Measurements from ENCODE around the gene GNAZ. TPM values are rescaled to one million over a fixed set of nuclear protein-coding genes. Genes with fewer than 3 reads are reported as not detected.

The GNAZ gene
- total RNA-seq, 8 experiments from 2014 or later, result 3.5 to 47.0 (median 35.9) TPM

- no peak overlapping the region for H3K4me3 ChIP-seq
- peak overlapping the region in 1 of 2 donors; percentile 74 for H3K27ac ChIP-seq
- peak in 1 of 8 experiments; percentile 64 for ATAC-seq (replicated peaks in 6 of 8)
- WGBS, 10 experiments, result 68 to 100% (median 88%) methylated on average over 1 to 5 of the region's 18 CpGs; no CpG with 5 or more reads in 6 of the 10 experiments
- in situ Hi-C loops (cut with MboI; ENCODE audit: low pct_unique_long_range_greater_than_20kb in 2 of 9, low sequenced_read_pairs in 9 of 9, unreplicated experiment in 9 of 9), result no loop called here
- H3K4me1 ChIP-seq (replicated peaks in 1 of 2), result peaks cover 30 to 34% of the 10 kb centered on the region in 2 donors
Measured at GRCh38 chr22:23113847-23114720, 43.8 kb downstream of the GNAZ start.

GRCh38 chr22:23114721-23115020 lies 44.4 kb downstream of the GNAZ start:
- Histone ChIP-seq H3K4me3 (no peak overlapping the region), H3K4me1 (replicated peaks in 1 of 2) (peaks cover 26 to 29% of the 10 kb centered on the region in 2 donors), H3K27ac (peak overlapping the region in 1 of 2 donors; percentile 74)
- no peak for ATAC-seq (replicated peaks in 6 of 8)
- WGBS, 10 experiments, result 100% methylated on average over 2 of the region's 2 CpGs; no CpG with 5 or more reads in 9 of the 10 experiments
- in situ Hi-C loops (cut with MboI; ENCODE audit: low pct_unique_long_range_greater_than_20kb in 2 of 9, low sequenced_read_pairs in 9 of 9, unreplicated experiment in 9 of 9), result no loop called here

- H3K4me1 ChIP-seq (replicated peaks in 1 of 2), result peaks cover 19 to 22% of the 10 kb centered on the region in 2 donors
- in situ Hi-C loops (cut with MboI; ENCODE audit: low pct_unique_long_range_greater_than_20kb in 2 of 9, low sequenced_read_pairs in 9 of 9, unreplicated experiment in 9 of 9), result no loop called here
- 20 to 100% (median 90%) methylated on average over 1 to 5 of the region's 7 CpGs; no CpG with 5 or more reads in 6 of the 10 experiments for WGBS, 10 experiments
- H3K4me3 ChIP-seq, result no peak overlapping the region
- ATAC-seq (replicated peaks in 6 of 8), result no peak
- H3K27ac ChIP-seq, result peak overlapping the region; percentile 43 to 76
Measured at GRCh38 chr22:23115369-23115768, 45.0 kb downstream of the GNAZ start.

- Histone ChIP-seq H3K4me1 (replicated peaks in 1 of 2) (peaks cover 16 to 19% of the 10 kb centered on the region in 2 donors), H3K4me3 (no peak overlapping the region), H3K27ac (peak overlapping the region; percentile 43 to 76)
- ATAC-seq (replicated peaks in 6 of 8), result no peak
- in situ Hi-C loops (cut with MboI; ENCODE audit: low pct_unique_long_range_greater_than_20kb in 2 of 9, low sequenced_read_pairs in 9 of 9, unreplicated experiment in 9 of 9), result no loop called here
- whole genome bisulfite sequencing, 10 experiments, result 37 to 100% (median 94%) methylated on average over 1 to 5 of the region's 18 CpGs; no CpG with 5 or more reads in 6 of the 10 experiments
Measured at GRCh38 chr22:23115825-23116494, 45.6 kb downstream of the GNAZ start.

GRCh38 chr22:23116506-23117263 lies 46.4 kb downstream of the GNAZ start:
- ATAC-seq (replicated peaks in 6 of 8), result peak in 5 of 8 experiments; percentile 5 to 47 (median 30)
- in situ Hi-C loops (cut with MboI; ENCODE audit: low pct_unique_long_range_greater_than_20kb in 2 of 9, low sequenced_read_pairs in 9 of 9, unreplicated experiment in 9 of 9), result no loop called here
- Histone ChIP-seq H3K27ac (peak overlapping the region; percentile 53 to 76), H3K4me3 (no peak overlapping the region), H3K4me1 (replicated peaks in 1 of 2) (peaks cover 13 to 20% of the 10 kb centered on the region in 2 donors)
- 30 to 80% (median 49%) methylated on average over 1 to 3 of the region's 10 CpGs; no CpG with 5 or more reads in 6 of the 10 experiments for WGBS, 10 experiments

GRCh38 chr22:23117275-23117674 lies 47.0 kb downstream of the GNAZ start:
- no peak for ATAC-seq (replicated peaks in 6 of 8)
- Histone ChIP-seq H3K4me1 (replicated peaks in 1 of 2) (peaks cover 13 to 20% of the 10 kb centered on the region in 2 donors), H3K27ac (peak overlapping the region; percentile 53 to 76), H3K4me3 (no peak overlapping the region)
- 100% methylated on average over 1 to 2 of the region's 10 CpGs; no CpG with 5 or more reads in 6 of the 10 experiments for WGBS, 10 experiments
- in situ Hi-C loops (cut with MboI; ENCODE audit: low pct_unique_long_range_greater_than_20kb in 2 of 9, low sequenced_read_pairs in 9 of 9, unreplicated experiment in 9 of 9), result no loop called here

GRCh38 chr22:23117891-23118646 lies 47.8 kb downstream of the GNAZ start:
- peak in 1 of 8 experiments; percentile 10 for ATAC-seq (replicated peaks in 6 of 8)
- H3K4me1 ChIP-seq (replicated peaks in 1 of 2), result peaks cover 9 to 20% of the 10 kb centered on the region in 2 donors
- WGBS, 10 experiments, result 80 to 100% (median 90%) methylated on average over 1 to 4 of the region's 15 CpGs; no CpG with 5 or more reads in 5 of the 10 experiments
- in situ Hi-C loops (cut with MboI; ENCODE audit: low pct_unique_long_range_greater_than_20kb in 2 of 9, low sequenced_read_pairs in 9 of 9, unreplicated experiment in 9 of 9), result no loop called here
- no peak overlapping the region for H3K4me3 ChIP-seq
- H3K27ac ChIP-seq, result peak overlapping the region; percentile 53 to 76

GRCh38 chr22:23118647-23119493 lies 48.6 kb downstream of the GNAZ start:
- Histone ChIP-seq H3K4me3 (no peak overlapping the region), H3K27ac (peak overlapping the region; percentile 59 to 76), H3K4me1 (replicated peaks in 1 of 2) (peaks cover 9 to 20% of the 10 kb centered on the region in 2 donors)
- in situ Hi-C loops (cut with MboI; ENCODE audit: low pct_unique_long_range_greater_than_20kb in 2 of 9, low sequenced_read_pairs in 9 of 9, unreplicated experiment in 9 of 9), result no loop called here
- 80 to 100% (median 87%) methylated on average over 1 to 2 of the region's 7 CpGs; no CpG with 5 or more reads in 4 of the 10 experiments for WGBS, 10 experiments
- ATAC-seq (replicated peaks in 6 of 8), result no peak

- in situ Hi-C loops (cut with MboI; ENCODE audit: low pct_unique_long_range_greater_than_20kb in 2 of 9, low sequenced_read_pairs in 9 of 9, unreplicated experiment in 9 of 9), result loop anchor here in 3 of 9 experiments (10.0 kb wide), 1 partner anchor 155 kb away; no protein-coding TSS in a partner anchor
Measured at GRCh38 chr22:23119494-23120414, 49.4 kb downstream of the GNAZ start.

GRCh38 chr22:23120415-23120899 lies 50.1 kb downstream of the GNAZ start:
- in situ Hi-C loops (cut with MboI; ENCODE audit: low pct_unique_long_range_greater_than_20kb in 2 of 9, low sequenced_read_pairs in 9 of 9, unreplicated experiment in 9 of 9), result loop anchor here in 3 of 9 experiments (10.0 kb wide), 1 partner anchor 156 kb away; no protein-coding TSS in a partner anchor
- no peak for ATAC-seq (replicated peaks in 6 of 8)
- Histone ChIP-seq H3K4me1 (replicated peaks in 1 of 2) (peaks cover 9 to 20% of the 10 kb centered on the region in 2 donors), H3K27ac (peak overlapping the region; percentile 46 to 59), H3K4me3 (no peak overlapping the region)
- WGBS, 10 experiments, result 33 to 100% (median 80%) methylated on average over 1 to 5 of the region's 7 CpGs; no CpG with 5 or more reads in 4 of the 10 experiments

More at GRCh38 chr22:23119494-23120414, 49.4 kb downstream of the GNAZ start:
- Histone ChIP-seq H3K27ac (peak overlapping the region; percentile 59 to 76), H3K4me3 (no peak overlapping the region), H3K4me1 (replicated peaks in 1 of 2) (peaks cover 9 to 20% of the 10 kb centered on the region in 2 donors)
- ATAC-seq (replicated peaks in 6 of 8), result peak in 1 of 8 experiments; percentile 31
- 80 to 100% (median 90%) methylated on average over 1 to 7 of the region's 15 CpGs; no CpG with 5 or more reads in 4 of the 10 experiments for WGBS, 10 experiments
